ENCODE measurements around the gene CS. TPM values are rescaled to one million over a fixed set of nuclear protein-coding genes. Genes with fewer than 3 reads are reported as not detected.
"Not testable (repeated sequence)": the region's sequence is repeated elsewhere in the genome, so short reads cannot be mapped to it uniquely, and the experiment has no call there.

Gene CS
- total RNA-seq, 1 experiment from 2014 or later, result 84.6 TPM

DNA sequence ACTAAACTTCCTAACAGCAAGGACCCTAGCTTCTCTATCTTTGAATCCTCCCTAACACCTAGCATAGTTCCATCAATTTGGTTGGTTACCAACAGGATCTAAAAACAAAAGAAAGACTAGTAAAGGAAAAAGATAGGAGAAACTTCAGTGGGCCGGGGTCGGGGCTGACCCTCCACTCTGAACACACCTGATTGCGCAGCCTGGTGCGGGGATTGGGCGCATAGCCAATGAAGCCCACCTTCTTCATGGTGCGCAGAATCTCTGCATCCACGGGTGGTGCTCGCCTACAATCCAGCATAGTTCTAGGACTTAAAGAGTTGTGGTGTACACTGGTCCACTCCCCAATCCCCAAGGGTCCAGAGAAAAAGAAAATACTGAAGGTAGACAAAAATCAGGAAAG is 26.0 kb upstream of the CS start:
- in situ Hi-C loops (cut with HindIII; ENCODE audit: low pct_unique_long_range_greater_than_20kb, low sequenced_read_pairs), result no loop called here
- no peak for DNase-seq (ENCODE audit: low read depth)

DNA sequence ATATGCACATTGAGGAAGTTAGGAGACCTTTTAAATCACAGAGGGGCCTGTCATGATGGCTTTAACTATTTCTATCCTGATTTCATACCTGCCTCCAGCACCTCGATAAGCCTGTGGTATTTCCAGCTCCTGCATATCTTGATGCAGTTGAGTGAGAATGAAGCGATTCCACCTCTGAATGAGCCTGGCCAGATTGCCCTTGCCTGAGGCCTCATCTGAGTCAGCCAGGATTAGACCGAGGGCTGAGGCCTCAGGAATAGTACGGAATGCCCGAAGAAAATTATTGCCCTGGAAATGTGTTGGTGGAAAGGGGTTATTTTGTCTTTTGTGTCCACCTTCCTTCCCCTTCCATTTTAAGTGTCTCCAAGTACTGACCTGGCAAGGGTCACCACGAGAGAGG is 24.1 kb upstream of the CS start:
- DNase-seq (ENCODE audit: low read depth), result no peak
- in situ Hi-C loops (cut with HindIII; ENCODE audit: low pct_unique_long_range_greater_than_20kb, low sequenced_read_pairs), result no loop called here

DNA sequence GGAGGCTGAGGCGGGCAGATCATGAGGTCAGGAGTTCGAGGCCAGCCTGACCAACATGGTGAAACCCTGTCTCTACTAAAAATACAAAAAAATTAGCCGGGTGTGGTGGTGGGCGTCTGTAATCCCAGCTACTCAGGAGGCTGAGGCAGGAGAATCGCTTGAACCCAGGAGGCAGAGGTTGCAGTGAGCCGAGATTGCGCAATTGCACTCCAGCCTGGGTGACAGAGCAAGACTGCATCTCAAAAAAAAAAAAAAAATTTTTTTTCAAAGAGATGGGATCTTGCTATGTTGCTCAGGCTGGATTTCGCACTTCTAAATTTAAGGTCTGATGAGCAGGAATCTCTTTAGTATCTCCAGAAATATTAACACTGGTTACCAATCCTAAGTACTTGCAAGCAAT is 21.5 kb upstream of the CS start:
- in situ Hi-C loops (cut with HindIII; ENCODE audit: low pct_unique_long_range_greater_than_20kb, low sequenced_read_pairs); DNase-seq (ENCODE audit: low read depth): not testable (repeated sequence)

DNA sequence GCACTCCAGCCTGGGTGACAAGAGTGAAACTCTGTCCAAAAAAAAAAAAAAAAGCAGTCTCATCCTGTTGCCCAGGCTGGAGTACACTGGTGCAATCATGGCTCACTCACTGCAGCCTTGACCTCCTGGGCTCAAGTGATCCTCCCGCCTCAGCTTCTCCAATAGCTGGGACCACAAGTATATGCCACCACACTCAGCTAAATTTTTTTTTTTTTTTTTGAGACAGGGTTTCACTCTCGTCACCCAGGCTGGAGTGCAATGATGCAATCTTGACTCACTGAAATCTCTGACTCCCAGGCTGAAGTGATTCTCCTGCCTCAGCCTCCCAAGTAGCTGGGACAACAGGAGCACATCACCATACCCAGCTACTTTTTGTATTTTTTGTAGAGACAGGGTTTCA is 20.9 kb upstream of the CS start:
- no peak for DNase-seq (ENCODE audit: low read depth)
- in situ Hi-C loops (cut with HindIII; ENCODE audit: low pct_unique_long_range_greater_than_20kb, low sequenced_read_pairs), result no loop called here

DNA sequence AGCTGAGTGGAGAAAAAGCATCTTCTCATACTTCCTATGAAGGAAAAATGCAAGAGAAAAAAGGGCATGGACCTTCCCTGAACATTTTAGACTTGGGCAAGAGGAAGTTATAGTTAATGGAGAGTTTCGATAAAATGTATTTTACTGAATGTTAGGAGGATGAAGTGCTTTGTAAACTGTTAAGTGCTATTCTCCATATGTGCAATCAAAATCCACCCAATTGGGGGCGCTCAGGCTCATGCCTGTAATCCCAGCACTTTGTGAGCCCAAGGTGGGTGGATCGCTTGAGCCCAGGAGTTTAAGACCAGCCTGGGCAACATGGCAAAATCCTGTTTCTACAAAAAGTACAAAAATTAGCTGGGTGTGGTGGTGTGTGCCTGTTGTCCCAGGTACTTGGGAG is 17.5 kb upstream of the CS start:
- in situ Hi-C loops (cut with HindIII; ENCODE audit: low pct_unique_long_range_greater_than_20kb, low sequenced_read_pairs), result no loop called here
- DNase-seq (ENCODE audit: low read depth), result no peak

DNA sequence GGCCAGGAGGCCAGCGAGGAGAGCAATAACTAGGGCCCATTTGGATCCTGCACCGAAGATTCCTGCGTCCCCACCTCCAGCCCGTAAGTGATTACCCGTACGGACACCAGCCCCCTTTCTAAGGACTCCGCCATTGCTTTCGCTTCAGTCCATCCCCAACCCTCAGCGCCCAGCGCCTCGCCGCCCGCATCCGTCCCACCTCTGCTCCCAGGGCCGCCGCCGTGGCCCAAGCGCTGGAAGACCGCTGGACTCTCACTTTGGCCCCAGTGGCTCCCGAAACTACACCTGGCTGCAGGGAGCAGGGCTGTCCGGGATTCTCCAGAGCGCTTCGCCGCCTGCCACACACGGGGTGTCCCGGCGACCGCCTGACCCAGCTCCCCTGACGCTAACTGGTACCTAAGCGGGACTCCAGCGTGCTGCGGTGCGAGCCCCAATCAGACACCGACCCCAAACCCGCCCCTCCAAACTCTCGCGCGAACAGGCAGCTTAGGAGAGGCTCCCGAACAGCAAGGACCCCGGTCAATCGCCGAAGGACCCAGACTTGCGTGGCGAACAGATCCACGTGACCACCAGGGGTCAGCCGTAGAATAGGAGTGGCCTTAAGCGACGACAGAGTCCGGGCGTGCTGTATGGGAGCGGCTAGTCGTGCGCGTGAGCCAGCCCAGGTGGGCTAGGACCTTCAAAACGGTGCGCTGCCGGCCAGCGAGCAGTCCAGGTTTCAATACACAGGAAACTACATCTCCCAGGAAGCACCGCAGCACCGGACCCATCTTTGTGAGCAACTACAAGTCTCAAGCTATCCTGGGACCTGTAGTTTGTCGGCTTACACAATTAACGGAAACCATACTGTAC is 15.7 kb upstream of the CS start, which contains the start of gene CNPY2:
TSS of gene CNPY2 (minus strand) at position 367 of the 852 bp plus-strand sequence. CDS start 771 bp downstream, outside the sequence.
- in situ Hi-C loops (cut with HindIII; ENCODE audit: low pct_unique_long_range_greater_than_20kb, low sequenced_read_pairs), result no loop called here
- DNase-seq (ENCODE audit: low read depth), result peak; percentile 100

DNA sequence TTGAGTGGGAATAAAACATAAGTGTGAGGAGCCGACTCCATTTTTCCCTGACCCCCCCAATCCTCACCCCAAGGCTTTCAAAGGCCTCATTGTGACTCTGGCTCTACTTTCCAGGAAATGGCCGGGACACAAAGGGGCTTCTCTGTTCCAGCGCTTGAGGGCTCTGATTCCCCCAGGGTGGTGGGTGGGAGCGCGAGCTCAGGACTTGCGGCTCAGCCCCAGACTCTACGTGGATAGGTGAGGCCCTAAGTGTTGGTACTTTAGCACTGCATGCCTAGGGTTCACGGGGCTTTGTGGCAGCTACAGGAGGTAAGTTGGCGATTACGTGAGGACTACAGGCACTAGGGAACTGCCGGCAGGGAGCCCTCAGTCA is 15.1 kb upstream of the CS start:
- DNase-seq (ENCODE audit: low read depth), result peak; percentile 18
- in situ Hi-C loops (cut with HindIII; ENCODE audit: low pct_unique_long_range_greater_than_20kb, low sequenced_read_pairs), result no loop called here

DNA sequence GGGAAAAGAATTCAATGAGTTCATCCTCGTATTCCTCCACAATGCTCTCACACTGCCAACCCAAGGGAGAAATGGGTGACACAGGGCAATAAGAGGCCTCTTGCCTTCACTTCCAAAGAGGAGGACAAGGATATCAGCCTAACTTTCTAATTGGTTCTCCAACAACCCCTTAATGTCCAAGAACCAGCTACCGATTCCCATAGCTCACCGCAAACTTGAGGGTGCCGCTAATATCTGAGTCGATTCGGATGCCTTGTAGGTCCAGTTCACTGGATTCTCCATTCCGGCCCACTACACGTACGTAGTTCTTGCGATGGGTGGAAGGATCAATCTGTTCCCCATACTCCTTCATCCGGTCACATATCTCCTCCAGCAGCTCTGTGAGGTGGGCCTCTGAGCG is 10.9 kb upstream of the CS start:
- DNase-seq (ENCODE audit: low read depth), result no peak
- in situ Hi-C loops (cut with HindIII; ENCODE audit: low pct_unique_long_range_greater_than_20kb, low sequenced_read_pairs), result no loop called here

DNA sequence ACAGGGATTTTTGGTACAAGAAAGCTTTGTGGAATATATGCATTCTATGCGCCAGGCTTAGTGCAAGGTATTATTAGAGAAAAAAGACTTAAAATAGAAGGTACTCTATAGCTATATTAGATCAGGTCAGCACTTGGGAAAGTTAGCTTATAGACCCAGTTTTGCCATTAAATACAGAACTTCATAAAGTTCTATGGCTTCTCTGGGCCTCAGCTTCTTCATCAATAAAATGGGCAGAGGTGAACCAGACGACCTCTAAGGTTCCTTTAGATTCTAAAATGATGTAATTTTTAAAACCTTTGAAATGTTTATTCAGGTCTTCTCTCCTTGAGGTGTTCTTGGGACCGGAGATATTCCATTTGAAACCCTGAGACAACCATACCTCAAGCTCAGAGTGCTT is 8.6 kb upstream of the CS start:
- no peak for DNase-seq (ENCODE audit: low read depth)
- in situ Hi-C loops (cut with HindIII; ENCODE audit: low pct_unique_long_range_greater_than_20kb, low sequenced_read_pairs), result no loop called here

DNA sequence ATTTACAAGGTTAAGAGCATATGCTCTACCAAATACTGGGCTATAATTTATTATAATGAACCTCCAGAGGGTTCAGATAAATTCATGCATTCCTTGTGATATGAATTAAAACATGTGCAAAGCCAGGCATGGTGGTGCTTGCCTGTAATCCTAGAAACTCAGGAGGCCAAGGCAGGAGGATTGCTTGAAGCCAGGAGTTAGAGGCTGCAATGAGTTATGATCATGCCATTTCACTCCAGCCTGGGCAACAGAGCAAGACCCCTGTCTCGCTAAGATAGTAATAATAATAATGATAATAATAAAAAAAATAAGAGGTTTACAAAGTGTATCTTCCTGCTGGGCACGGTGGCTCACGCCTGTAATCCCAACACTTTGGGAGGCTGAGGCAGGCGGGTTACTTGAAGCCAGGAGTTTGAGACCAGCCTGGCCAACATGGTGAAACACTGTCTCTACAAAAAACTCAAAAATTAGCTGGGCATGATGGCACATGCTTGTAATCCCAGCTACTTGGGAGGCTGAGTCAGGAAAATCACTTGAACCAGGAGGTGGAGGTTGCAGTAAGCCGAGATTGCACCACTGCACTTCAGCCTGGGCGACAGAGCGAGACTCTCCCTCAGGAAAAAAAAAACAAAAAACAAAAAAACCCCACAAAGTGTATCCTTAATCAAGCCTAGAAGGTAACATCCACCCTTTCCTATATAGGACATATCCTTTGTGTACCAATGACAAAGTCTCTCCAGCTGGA is 7.3 kb upstream of the CS start:
- DNase-seq (ENCODE audit: low read depth), result peak; percentile 45
- in situ Hi-C loops (cut with HindIII; ENCODE audit: low pct_unique_long_range_greater_than_20kb, low sequenced_read_pairs), result no loop called here

DNA sequence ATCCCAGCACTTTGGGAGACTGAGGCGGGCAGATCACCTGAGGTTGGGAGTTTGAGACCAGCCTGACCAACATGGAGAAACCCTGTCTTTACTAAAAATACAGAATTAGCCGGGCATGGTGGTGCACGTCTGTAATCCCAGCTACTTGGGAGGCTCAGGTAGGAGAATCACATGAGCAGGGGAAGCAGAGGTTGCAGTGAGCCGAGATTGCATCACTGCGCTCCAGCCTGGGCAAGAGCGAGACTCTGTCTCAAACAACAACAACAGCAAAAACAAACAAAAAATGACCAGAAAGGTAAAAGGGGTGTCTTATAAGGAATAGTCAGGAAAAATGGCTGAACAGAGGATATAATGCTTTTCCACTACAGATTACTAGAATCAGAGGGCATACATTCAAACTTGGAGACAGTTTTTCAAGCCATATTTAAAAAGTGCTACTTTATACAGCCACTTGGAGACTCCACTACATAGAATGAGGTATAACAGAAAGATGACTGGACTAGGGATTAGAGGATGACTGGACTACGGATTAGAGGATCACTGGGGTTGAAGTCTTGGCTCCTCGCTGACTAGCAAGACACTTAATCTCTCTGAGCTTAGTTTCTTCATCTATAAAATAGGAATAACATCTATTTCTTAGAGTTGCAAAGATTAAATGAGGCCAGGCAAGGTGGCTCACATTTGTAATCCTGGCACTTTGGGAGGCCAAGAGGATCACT is 4.9 kb upstream of the CS start:
- no peak for DNase-seq (ENCODE audit: low read depth)
- in situ Hi-C loops (cut with HindIII; ENCODE audit: low pct_unique_long_range_greater_than_20kb, low sequenced_read_pairs), result no loop called here

DNA sequence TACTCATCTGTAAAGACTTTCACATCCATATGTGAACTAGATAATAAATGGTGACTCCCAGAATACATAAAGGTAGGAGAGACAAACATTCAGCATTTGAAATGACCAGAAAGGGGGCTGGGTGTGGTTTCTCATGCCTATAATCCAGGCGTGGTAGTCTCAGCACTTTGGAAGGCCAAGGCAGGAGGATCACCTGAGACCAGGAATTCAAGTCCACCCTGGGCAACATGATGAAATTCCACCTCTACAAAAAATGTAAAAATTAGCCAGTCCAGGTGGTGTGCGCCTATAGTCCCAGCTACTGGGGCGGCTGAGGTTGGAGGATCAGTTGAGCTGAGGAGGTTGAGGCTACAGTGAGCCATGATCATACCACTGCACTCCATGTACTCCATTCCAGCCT is 4.1 kb upstream of the CS start:
- in situ Hi-C loops (cut with HindIII; ENCODE audit: low pct_unique_long_range_greater_than_20kb, low sequenced_read_pairs), result no loop called here
- DNase-seq (ENCODE audit: low read depth), result no peak

DNA sequence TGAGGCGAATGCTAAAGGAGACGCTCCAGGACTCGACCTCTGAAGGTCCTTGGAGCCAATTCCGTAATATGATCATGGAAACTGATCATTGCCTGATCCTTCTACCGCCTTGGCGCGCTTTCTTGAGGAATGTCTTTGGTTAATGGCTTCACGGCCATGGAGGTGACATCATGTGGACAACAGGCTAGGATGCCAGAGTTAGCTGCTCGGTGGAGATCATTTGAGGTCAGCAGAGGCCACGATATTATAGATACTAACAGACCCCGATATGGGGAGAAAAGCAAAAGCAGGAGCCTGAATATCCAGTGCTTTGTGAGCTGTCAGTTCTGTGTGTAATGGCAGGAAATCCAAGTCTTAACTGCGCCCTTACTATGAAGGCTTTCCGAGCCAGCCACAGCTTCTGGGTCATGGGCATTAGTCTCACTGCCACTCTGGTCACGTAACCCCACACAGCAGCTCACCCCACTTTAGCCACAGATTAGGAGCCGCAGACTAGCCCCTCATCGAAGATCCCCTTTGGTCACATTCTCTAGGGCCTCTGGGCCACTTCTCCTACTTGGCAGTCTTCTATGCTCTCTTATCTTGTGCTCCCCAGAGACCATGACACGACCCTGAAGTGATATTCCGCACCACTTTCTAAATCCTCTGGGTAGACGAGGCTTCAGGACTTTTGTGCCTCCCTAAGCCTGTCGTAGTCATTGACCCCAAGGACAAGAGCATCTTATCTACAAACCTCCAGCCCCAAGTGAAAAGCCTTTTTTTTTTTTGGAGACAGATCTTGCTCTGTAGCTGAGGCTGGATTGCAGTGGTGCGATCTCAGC is 724 bp upstream of the CS start:
- in situ Hi-C loops (cut with HindIII; ENCODE audit: low pct_unique_long_range_greater_than_20kb, low sequenced_read_pairs), result no loop called here
- no peak for DNase-seq (ENCODE audit: low read depth)

DNA sequence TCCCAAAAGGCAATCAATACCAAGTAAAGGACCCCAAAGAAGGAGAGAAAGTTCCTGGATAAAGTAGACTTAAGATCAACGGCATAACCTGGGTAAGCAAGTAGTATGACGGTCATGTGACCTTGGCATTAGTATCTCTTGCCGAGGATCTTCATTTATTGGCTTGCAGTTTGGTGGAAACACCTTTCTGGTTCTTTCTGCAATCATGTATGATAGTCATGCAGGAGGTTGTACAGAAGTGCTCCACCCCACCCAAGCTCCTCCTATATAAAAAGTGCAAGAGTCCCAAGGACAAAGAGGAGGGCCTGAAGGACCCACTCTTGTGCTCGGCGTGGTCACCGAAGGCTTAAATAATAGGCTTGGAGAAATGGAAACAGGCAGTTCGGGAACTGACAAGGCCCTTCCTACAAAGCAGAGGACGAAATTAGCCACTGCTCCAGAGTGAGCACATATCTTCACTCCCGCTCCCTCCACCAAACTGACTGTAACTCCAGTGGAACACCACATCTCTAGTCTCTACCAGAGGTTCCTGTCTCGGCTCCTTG is 750 bp downstream of the CS start:
- in situ Hi-C loops (cut with HindIII; ENCODE audit: low pct_unique_long_range_greater_than_20kb, low sequenced_read_pairs), result no loop called here
- DNase-seq (ENCODE audit: low read depth), result no peak

DNA sequence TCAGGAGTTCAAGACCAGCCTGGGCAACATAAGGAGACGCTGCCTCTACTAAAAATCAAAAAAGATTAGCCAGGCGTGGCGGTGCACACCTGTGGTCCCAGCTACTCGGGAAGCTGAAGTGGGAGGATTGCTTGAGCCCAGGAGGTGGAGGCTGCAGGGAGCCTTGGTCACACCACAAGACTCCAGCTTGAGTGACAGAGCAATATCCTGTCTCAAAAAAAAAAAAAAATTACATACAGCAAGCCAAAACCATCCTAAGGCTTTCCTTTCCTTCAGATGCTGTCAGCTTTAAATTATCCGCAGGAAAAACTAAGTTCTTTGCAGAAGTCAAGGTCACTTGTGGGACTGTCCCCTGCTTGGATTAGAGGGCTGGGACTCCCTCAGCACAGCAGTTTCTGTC is 1.3 kb downstream of the CS start:
- in situ Hi-C loops (cut with HindIII; ENCODE audit: low pct_unique_long_range_greater_than_20kb, low sequenced_read_pairs), result no loop called here
- no peak for DNase-seq (ENCODE audit: low read depth)

DNA sequence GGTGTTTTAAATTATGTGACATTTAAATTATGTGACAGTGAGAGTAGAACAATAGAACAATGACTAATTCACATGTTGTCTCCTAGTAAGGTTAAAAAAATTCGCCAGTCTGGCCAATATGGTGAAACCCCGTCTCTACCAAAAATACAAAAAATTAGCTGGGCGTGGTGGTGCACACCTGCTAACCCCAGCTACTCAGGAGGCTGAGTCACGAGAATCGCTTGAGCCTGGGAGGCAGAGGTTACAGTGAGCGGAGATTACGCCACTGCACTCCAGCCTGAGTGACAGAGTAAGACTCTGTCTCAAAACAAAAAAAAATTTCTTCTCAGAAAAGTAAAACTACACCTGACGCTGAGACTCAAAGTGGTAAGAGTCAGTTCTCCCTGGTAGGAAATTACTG is 2.7 kb downstream of the CS start:
- no peak for DNase-seq (ENCODE audit: low read depth)
- in situ Hi-C loops (cut with HindIII; ENCODE audit: low pct_unique_long_range_greater_than_20kb, low sequenced_read_pairs), result no loop called here

DNA sequence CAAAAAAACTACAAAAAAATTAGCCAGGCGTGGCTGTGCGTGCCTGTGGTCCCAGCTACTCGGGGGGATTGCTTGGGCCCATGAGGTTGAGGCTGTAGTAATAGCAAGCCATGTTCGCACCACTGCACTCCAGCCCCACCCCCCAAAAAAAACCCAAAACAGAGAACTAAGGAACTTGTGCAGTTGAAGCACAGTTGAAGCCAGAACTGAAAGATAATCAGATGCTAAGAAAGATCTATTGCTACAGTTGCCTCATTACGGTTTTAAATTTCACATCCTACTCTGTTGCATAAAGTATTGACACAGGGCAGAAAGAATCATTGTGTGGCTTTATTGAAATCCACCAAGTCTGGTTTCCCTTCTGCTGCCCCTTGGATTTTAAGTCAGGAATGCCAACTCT is 3.8 kb downstream of the CS start:
- in situ Hi-C loops (cut with HindIII; ENCODE audit: low pct_unique_long_range_greater_than_20kb, low sequenced_read_pairs), result no loop called here

DNA sequence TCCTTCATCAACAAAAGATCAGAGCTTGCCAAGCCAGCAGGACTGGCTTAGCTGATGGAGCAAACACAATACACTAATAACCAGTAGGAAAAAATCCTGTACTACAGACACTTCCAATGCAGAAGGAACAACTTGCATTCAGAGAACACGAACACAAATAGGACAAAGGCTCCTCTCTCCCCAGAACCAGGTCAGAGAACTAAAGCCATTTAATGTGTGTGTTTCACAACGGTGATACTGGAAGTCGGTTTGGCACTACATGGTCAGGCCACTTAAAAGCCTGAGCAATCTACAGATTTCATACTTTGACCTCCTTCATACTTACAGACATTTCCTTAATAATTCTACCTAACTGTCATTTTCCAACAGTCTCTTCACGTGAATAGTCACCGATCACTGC is 6.3 kb downstream of the CS start:
- DNase-seq (ENCODE audit: low read depth), result no peak
- in situ Hi-C loops (cut with HindIII; ENCODE audit: low pct_unique_long_range_greater_than_20kb, low sequenced_read_pairs), result no loop called here

More for the DNA sequence above, 3.8 kb downstream of the CS start:
- DNase-seq (ENCODE audit: low read depth), result no peak

Data from Caki2 (cell line).